ENCODE results near the gene OR5AS1.
"Not testable (repeated sequence)": the region's sequence is repeated elsewhere in the genome, so short reads cannot be mapped to it uniquely, and the experiment has no call there.

OR5AS1 gene

GRCh38 chr11:56027354-56027753 lies at the start of gene OR5AS1:
Gene OR5AS1 (plus strand): TSS chr11:56027654. CDS start chr11:56030419, 2,765 bp downstream.
- no peak for DNase-seq

- no peak for DNase-seq
These were observed 32.9 kb upstream of the OR5AS1 start, which contains the start of gene OR5F1 for GRCh38 chr11:55994525-55994924. Gene OR5F1 (minus strand): TSS chr11:55994625. CDS start chr11:55994625, 0 bp downstream.

GRCh38 chr11:56010716-56011115 lies 16.7 kb upstream of the OR5AS1 start:
- no peak for DNase-seq

- DNase-seq, result no peak
These were observed 13.6 kb upstream of the OR5AS1 start for GRCh38 chr11:56013805-56014204.

DNA sequence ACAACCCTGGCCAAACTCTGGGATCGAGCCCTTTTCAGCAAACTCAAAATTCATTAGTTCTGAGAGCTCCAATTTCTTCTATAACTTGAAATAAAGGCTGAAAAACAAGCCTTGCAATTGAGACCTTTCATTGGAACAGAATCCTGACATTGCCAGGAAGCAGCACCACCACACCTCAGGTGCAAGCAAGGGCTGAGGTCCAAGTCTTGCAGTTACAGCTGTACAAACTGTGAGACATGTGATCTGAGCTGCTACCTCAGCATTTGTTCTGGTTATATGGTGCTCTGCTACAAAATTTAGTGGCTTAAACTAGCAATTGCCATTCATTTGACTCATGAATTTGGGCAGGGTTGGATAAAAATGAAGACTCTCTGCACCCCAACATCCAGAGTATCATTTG lies 18.1 kb downstream of the OR5AS1 start:
- no peak for DNase-seq

DNA sequence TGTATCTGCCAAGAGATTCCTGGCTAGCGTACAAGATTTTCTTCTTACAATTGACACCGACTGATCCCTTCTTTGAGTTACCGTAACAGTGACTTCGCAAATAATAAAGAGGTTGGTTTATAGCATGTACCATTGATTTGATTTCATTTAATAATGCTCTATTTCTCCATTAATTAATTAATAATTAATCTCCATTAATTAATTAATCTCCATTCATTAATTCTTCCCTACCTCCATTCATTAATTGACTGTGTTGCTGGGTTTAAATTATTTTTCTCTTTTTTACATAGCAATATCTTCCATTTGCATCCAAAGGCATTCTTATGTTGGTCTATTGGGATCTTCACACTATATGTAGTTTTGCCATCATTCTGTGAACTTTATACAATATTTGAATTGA lies 21.0 kb downstream of the OR5AS1 start:
- no peak for DNase-seq

GRCh38 chr11:56049487-56049886 lies 22.0 kb downstream of the OR5AS1 start:
- DNase-seq, result no peak

- not testable (repeated sequence) for DNase-seq
These were observed 28.9 kb downstream of the OR5AS1 start for GRCh38 chr11:56056366-56056765.

GRCh38 chr11:56057661-56058237 lies 30.3 kb downstream of the OR5AS1 start:
- not testable (repeated sequence) for DNase-seq

DNA sequence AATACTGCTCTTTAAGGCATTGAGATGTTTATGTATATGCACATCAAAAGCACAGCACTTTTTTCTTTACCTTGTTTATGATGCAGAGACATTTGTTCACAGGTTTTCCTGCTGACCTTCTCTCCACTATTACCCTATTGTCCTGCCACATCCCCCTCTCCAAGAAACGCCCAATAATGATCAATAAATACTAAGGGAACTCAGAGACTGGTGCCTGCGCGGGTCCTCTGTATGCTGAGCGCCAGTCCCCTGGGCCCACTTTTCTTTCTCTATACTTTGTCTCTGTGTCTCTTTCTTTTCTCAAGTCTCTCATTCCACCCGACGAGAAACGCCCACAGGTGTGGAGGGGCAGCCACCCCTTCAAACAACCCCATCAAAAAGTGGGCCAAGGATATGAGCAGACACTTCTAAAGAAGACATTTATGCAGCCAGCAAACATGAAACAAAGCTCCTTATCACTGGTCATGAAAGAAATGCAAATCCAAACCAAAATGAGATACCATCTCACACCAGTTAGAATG lies 30.9 kb downstream of the OR5AS1 start:
- DNase-seq, result not testable (repeated sequence)

DNA sequence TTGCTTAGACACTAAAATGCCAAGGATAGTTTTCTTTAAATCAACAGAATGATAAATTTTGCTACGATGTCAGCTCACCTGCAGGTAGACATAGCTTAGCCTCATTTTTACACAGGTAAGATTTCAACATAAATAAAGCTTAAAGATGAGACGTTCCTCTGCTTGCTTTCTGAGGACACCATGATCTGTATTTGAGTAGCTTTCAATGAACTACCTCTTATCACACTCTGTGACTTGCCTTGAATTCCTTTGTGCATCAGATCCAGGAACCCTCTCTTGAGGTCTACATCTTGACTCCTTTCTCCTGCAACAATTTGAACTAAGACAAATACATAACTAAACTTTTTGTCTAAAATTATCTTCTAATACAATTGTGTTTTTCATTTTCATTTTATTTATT lies 39.5 kb downstream of the OR5AS1 start:
- DNase-seq, result no peak

All from hypothalamus (tissue), 51 donors.